ENCODE measurements around the gene KLHL24. TPM values are rescaled to one million over a fixed set of nuclear protein-coding genes. Genes with fewer than 3 reads are reported as not detected.

KLHL24 gene
- total RNA-seq, 1 experiment from 2014 or later = 17.7 TPM

GRCh38 chr3:183645254-183645653 lies 9.8 kb downstream of the KLHL24 start:
- H4K20me1 ChIP-seq (ENCODE audit: control insufficient read depth, insufficient read depth, insufficient read length) = no peaks in the 10 kb centered on the region
- H3K4me3 Mint-ChIP-seq = no peak overlapping the region
- no peak for DNase-seq

More at GRCh38 chr3:183645254-183645653, 9.8 kb downstream of the KLHL24 start:
- Histone ChIP-seq H3K4me1 (ENCODE audit: insufficient read depth, low read length) (no peaks in the 10 kb centered on the region), H2BK5ac (ENCODE audit: insufficient read length, low read length) (no peak overlapping the region), H3K14ac (ENCODE audit: insufficient read depth, low read length) (no peak overlapping the region), H4K91ac (ENCODE audit: insufficient read length, low read depth, low read length) (no peak overlapping the region), H3K9ac (ENCODE audit: extremely low read depth, insufficient read length, low read length) (no peak overlapping the region), H3T11ph (ENCODE audit: low read length) (no peak overlapping the region), H2BK15ac (ENCODE audit: low read depth, low read length) (no peak overlapping the region), H3K23ac (ENCODE audit: insufficient read length, low read depth, low read length) (no peak overlapping the region), H3K18ac (ENCODE audit: insufficient read length, low read depth, low read length) (no peak overlapping the region), H3K4me2 (ENCODE audit: insufficient read depth, insufficient read length, low read length) (no peak overlapping the region), H3K79me1 (ENCODE audit: insufficient read depth, low read depth, low read length, poor library complexity, severe bottlenecking) (peaks cover 3% of the 10 kb centered on the region), H2AFZ (ENCODE audit: low read length) (no peak overlapping the region), H3K56ac (ENCODE audit: insufficient read length, low read depth, low read length) (no peak overlapping the region), H2BK120ac (ENCODE audit: low read depth, low read length, poor library complexity, severe bottlenecking) (no peak overlapping the region), H4K8ac (replicated peaks; ENCODE audit: insufficient read length, low read depth, low read length) (no peak overlapping the region), H3K27me3 (ENCODE audit: insufficient read depth, low read length) (no peaks in the 10 kb centered on the region), H2AK5ac (ENCODE audit: insufficient read length, low read length) (no peak overlapping the region), H3K79me2 (ENCODE audit: insufficient read depth, low read length) (no peaks in the 10 kb centered on the region; the same call in 1 of the 2 replicates), H4K5ac (ENCODE audit: insufficient read length, low read depth, low read length) (no peak overlapping the region), H3K23me2 (ENCODE audit: insufficient read length, low read depth, low read length, poor library complexity, severe bottlenecking) (no peaks in the 10 kb centered on the region), H2BK20ac (ENCODE audit: low read depth, low read length, poor library complexity, severe bottlenecking) (no peak overlapping the region), H2BK12ac (ENCODE audit: insufficient read length, low read depth, low read length) (no peak overlapping the region), H3K27ac (ENCODE audit: insufficient read length, low read depth, low read length) (no peak overlapping the region), H3K4ac (ENCODE audit: low read depth, low read length) (no peak overlapping the region), H3K9me3 (ENCODE audit: control insufficient read depth, low read depth, low read length) (no peaks in the 10 kb centered on the region)
- Mint-ChIP-seq H3K4me1 (no peaks in the 10 kb centered on the region), H3K27ac (no peak overlapping the region), H3K36me3 (ENCODE audit: insufficient read depth in 1 of 3, low read depth in 3 of 3) (peaks cover 12 to 27% (median 13%) of the 10 kb centered on the region in 3 experiments), H3K9me3 (peaks cover 0 to 2% of the 10 kb centered on the region in 2 experiments; a peak in 1 of 5 replicates), H3K27me3 (ENCODE audit: low read depth) (no peaks in the 10 kb centered on the region)
- TF ChIP-seq CTCF (conservative IDR thresholded peaks at IDR 0.05) = no peak
- no CpG with 5 or more reads among the region's 2 CpGs for WGBS (ENCODE audit: extremely low coverage, insufficient read length, low lambda C conversion rate)

All from H9 (cell line).